Measurements from ENCODE around the gene UNC50.

GRCh38 chr2:98561018-98561417 is 47.4 kb upstream of the UNC50 start:
- TF ChIP-seq EZH2 (IDR thresholded peaks at IDR 0.05; ENCODE audit: borderline replicate concordance, low read length) (no peak), CTCF (IDR thresholded peaks at IDR 0.05; ENCODE audit: low read length) (no peak)
